ENCODE data around the gene MTFR1L. TPM values are rescaled to one million over a fixed set of nuclear protein-coding genes. Genes with fewer than 3 reads are reported as not detected.
A peak's percentile ranks its signal among the peaks of the same experiment; 100 is the strongest.

MTFR1L gene
- total and polyA plus RNA-seq, 9 of the 15 experiments (the other 6 are each of a cell fraction or from before 2014, with no cell fraction given): 41.4 to 98.5 (median 53.7) TPM

DNA sequence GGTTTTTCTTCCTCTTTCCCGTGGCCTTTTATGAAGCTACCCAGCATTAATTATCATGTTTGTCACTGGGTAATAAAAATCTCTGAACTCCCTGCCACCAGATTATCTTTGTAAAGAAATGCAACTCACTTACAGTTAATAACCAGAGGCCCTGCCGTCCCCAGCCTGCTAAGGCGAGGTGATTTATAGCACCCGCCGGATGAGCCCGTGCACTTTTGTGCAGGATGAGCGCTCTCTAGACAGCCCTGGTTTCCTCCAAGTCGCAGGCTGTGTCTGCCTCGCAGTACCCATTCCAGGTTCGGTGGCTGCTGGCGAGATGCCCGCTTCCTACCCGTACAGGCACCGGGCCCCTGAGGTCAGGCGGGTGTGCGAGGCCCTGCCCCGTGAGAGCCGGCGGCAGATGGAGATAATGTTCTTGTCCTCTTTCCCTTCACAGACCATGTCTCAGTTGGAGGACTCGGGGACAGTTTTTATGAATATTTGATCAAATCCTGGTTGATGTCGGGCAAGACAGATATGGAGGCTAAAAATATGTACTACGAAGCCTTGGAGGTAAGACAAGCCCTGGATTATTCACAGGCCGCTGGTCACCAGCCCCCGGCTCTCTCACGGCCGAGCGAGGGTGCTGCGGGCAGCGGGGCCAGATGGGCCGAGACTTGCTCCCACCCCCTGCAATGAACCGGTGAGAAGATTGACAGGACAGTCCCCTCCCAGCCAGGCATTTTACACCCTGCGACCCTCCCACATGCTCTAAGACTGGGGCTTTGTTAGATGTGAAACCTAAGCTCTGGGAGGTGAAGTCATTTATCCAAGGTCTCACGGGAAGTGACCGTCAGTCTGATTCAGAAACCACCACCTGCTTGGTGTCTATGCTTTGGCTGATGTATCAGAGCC is 48.3 kb upstream of the MTFR1L start (continued):
- no peak for TF ChIP-seq ZNF444 (CRISPR knock-in tag; IDR thresholded peaks at IDR 0.05)
- TF ChIP-seq, protein P1, sequence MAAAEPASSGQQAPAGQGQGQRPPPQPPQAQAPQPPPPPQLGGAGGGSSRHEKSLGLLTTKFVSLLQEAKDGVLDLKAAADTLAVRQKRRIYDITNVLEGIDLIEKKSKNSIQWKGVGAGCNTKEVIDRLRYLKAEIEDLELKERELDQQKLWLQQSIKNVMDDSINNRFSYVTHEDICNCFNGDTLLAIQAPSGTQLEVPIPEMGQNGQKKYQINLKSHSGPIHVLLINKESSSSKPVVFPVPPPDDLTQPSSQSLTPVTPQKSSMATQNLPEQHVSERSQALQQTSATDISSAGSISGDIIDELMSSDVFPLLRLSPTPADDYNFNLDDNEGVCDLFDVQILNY (CRISPR knock-in tag; IDR thresholded peaks at IDR 0.05): 0 out of 2 replicates have a peak, but pooled peaks have one; percentile 38
- TF ChIP-seq ASH1L (IDR thresholded peaks at IDR 0.05; ENCODE audit: borderline replicate concordance, low read depth, partially characterized antibody): no peak
- TF ChIP-seq ZNF197 (CRISPR knock-in tag; IDR thresholded peaks at IDR 0.05; ENCODE audit: low read depth): no peak
- TF ChIP-seq CBX1 (IDR thresholded peaks at IDR 0.05; ENCODE audit: low read depth): no peak
- TF ChIP-seq, protein P2, sequence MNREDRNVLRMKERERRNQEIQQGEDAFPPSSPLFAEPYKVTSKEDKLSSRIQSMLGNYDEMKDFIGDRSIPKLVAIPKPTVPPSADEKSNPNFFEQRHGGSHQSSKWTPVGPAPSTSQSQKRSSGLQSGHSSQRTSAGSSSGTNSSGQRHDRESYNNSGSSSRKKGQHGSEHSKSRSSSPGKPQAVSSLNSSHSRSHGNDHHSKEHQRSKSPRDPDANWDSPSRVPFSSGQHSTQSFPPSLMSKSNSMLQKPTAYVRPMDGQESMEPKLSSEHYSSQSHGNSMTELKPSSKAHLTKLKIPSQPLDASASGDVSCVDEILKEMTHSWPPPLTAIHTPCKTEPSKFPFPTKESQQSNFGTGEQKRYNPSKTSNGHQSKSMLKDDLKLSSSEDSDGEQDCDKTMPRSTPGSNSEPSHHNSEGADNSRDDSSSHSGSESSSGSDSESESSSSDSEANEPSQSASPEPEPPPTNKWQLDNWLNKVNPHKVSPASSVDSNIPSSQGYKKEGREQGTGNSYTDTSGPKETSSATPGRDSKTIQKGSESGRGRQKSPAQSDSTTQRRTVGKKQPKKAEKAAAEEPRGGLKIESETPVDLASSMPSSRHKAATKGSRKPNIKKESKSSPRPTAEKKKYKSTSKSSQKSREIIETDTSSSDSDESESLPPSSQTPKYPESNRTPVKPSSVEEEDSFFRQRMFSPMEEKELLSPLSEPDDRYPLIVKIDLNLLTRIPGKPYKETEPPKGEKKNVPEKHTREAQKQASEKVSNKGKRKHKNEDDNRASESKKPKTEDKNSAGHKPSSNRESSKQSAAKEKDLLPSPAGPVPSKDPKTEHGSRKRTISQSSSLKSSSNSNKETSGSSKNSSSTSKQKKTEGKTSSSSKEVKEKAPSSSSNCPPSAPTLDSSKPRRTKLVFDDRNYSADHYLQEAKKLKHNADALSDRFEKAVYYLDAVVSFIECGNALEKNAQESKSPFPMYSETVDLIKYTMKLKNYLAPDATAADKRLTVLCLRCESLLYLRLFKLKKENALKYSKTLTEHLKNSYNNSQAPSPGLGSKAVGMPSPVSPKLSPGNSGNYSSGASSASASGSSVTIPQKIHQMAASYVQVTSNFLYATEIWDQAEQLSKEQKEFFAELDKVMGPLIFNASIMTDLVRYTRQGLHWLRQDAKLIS (CRISPR knock-in tag; IDR thresholded peaks at IDR 0.05): no peak
- no peak for TF ChIP-seq RB1 (IDR thresholded peaks at IDR 0.05; ENCODE audit: low read depth)
- TF ChIP-seq STAG1 (CRISPR knock-in tag; IDR thresholded peaks at IDR 0.05; ENCODE audit: borderline replicate concordance): no peak
- TF ChIP-seq, protein P3, sequence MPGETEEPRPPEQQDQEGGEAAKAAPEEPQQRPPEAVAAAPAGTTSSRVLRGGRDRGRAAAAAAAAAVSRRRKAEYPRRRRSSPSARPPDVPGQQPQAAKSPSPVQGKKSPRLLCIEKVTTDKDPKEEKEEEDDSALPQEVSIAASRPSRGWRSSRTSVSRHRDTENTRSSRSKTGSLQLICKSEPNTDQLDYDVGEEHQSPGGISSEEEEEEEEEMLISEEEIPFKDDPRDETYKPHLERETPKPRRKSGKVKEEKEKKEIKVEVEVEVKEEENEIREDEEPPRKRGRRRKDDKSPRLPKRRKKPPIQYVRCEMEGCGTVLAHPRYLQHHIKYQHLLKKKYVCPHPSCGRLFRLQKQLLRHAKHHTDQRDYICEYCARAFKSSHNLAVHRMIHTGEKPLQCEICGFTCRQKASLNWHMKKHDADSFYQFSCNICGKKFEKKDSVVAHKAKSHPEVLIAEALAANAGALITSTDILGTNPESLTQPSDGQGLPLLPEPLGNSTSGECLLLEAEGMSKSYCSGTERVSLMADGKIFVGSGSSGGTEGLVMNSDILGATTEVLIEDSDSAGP (CRISPR knock-in tag; IDR thresholded peaks at IDR 0.05): peak; percentile 31; the same call in 1 of the 2 replicates
- TF ChIP-seq, protein P4, sequence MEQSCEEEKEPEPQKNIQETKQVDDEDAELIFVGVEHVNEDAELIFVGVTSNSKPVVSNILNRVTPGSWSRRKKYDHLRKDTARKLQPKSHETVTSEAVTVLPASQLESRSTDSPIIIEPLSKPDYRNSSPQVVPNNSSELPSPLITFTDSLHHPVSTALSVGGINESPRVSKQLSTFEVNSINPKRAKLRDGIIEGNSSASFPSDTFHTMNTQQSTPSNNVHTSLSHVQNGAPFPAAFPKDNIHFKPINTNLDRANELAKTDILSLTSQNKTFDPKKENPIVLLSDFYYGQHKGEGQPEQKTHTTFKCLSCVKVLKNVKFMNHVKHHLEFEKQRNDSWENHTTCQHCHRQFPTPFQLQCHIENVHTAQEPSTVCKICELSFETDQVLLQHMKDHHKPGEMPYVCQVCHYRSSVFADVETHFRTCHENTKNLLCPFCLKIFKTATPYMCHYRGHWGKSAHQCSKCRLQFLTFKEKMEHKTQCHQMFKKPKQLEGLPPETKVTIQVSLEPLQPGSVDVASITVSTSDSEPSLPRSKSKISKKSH (CRISPR knock-in tag; IDR thresholded peaks at IDR 0.05): no peak
- TF ChIP-seq, protein P5, sequence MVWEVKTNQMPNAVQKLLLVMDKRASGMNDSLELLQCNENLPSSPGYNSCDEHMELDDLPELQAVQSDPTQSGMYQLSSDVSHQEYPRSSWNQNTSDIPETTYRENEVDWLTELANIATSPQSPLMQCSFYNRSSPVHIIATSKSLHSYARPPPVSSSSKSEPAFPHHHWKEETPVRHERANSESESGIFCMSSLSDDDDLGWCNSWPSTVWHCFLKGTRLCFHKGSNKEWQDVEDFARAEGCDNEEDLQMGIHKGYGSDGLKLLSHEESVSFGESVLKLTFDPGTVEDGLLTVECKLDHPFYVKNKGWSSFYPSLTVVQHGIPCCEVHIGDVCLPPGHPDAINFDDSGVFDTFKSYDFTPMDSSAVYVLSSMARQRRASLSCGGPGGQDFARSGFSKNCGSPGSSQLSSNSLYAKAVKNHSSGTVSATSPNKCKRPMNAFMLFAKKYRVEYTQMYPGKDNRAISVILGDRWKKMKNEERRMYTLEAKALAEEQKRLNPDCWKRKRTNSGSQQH (CRISPR knock-in tag; IDR thresholded peaks at IDR 0.05): no peak
- TF ChIP-seq, protein P6, sequence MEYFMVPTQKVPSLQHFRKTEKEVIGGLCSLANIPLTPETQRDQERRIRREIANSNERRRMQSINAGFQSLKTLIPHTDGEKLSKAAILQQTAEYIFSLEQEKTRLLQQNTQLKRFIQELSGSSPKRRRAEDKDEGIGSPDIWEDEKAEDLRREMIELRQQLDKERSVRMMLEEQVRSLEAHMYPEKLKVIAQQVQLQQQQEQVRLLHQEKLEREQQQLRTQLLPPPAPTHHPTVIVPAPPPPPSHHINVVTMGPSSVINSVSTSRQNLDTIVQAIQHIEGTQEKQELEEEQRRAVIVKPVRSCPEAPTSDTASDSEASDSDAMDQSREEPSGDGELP (CRISPR knock-in tag; IDR thresholded peaks at IDR 0.05; ENCODE audit: borderline replicate concordance): 0 out of 2 replicates have a peak, but pooled peaks have one; percentile 15
